Activated naive CD4-positive, alpha-beta T cell treated with anti-CD3 and anti-CD28 coated beads, Interleukin-2, amount 50 U/mL, for 16 hours (primary cell): ENCODE measurements around the gene TUSC2.
"Not testable (repeated sequence)": the region's sequence is repeated elsewhere in the genome, so short reads cannot be mapped to it uniquely, and the experiment has no call there.

Source experiments
- DNase-seq: peaks from one replicate; pipeline ENCODE4 v3.0.0-alpha.2; 2020

TUSC2 gene

GRCh38 chr3:50293079-50293801, 34.8 kb downstream of the TUSC2 start:
- no peak for DNase-seq

GRCh38 chr3:50292159-50293078, 35.6 kb downstream of the TUSC2 start, which contains the start of gene IFRD2:
Gene IFRD2 (minus strand): TSS chr3:50292429. CDS start chr3:50292274, 155 bp downstream.
- DNase-seq = peak; percentile 96

GRCh38 chr3:50290161-50290641, 37.8 kb downstream of the TUSC2 start:
- DNase-seq = no peak

- no peak for DNase-seq
Measured at GRCh38 chr3:50289130-50289529, 38.9 kb downstream of the TUSC2 start.

- no peak for DNase-seq
Measured at GRCh38 chr3:50288387-50289007, 39.5 kb downstream of the TUSC2 start.

- DNase-seq = no peak
Measured at GRCh38 chr3:50287262-50287661, 40.8 kb downstream of the TUSC2 start.

GRCh38 chr3:50286322-50287227, 41.4 kb downstream of the TUSC2 start:
- DNase-seq = no peak

GRCh38 chr3:50284121-50284520, 43.9 kb downstream of the TUSC2 start:
- DNase-seq = not testable (repeated sequence)

GRCh38 chr3:50279255-50280016, 48.6 kb downstream of the TUSC2 start:
- DNase-seq = no peak

- no peak for DNase-seq
Measured at GRCh38 chr3:50278880-50279224, 49.2 kb downstream of the TUSC2 start, which contains the start of gene LSMEM2. Gene LSMEM2 (plus strand): TSS chr3:50279087. CDS start chr3:50279114, 27 bp downstream.

- DNase-seq = no peak
Measured at GRCh38 chr3:50278123-50278879, 49.7 kb downstream of the TUSC2 start.

GRCh38 chr3:50276762-50277101, 51.3 kb downstream of the TUSC2 start:
- no peak for DNase-seq

- peak; percentile 44 for DNase-seq
Measured at GRCh38 chr3:50275996-50276761, 51.8 kb downstream of the TUSC2 start.

- peak; percentile 25 for DNase-seq
Measured at GRCh38 chr3:50275141-50275995, 52.7 kb downstream of the TUSC2 start.
